HEK293 (cell line): ENCODE data around the gene GRK5.

ENCODE experiments used
- CTCF ChIA-PET: fragments of 350-600 bp; formaldehyde crosslinking; extraction: SDS; loops from one replicate; lab custom pipeline; 2021; ENCODE audit warnings: antibody characterized with exemption; lab: Yijun Ruan, JAX
- POLR2A ChIA-PET: fragments of 300-600 bp; formaldehyde crosslinking; extraction: SDS; loops from one replicate; lab custom pipeline; 2020; ENCODE audit warnings: antibody characterized with exemption, inconsistent platforms; lab: Yijun Ruan, JAX
- H3K27ac ChIP-seq: fragments of 200-500 bp; sonication (Bioruptor generic); 2 replicates; pipeline ENCODE4 v1.5.1; 2014; ENCODE audit warnings: low read depth, low read length, control low read depth, inconsistent platforms; ENCODE audit errors: extremely low read depth
- H3K36me3 ChIP-seq, 2 experiments: fragments of 200-500 bp in 1 of 2; sonication (Bioruptor generic) in 1 of 2; 1 replicate in 1 of 2; 2 replicates in 1 of 2; pipeline ENCODE4 v1.5.1; 2014 to 2017; ENCODE audit warnings: inconsistent platforms in 2 of 2, low read length in 2 of 2; ENCODE audit not compliant: control insufficient read depth in 2 of 2, insufficient read depth in 1 of 2
- H3K4me1 ChIP-seq: fragments of 200-500 bp; sonication (Bioruptor generic); 2 replicates; pipeline ENCODE4 v1.5.1; 2014; ENCODE audit warnings: mild to moderate bottlenecking, low read length, inconsistent platforms; ENCODE audit not compliant: control insufficient read depth, insufficient read depth
- H3K4me3 ChIP-seq: 2 replicates; pipeline ENCODE4 v1.5.1; 2011; ENCODE audit warnings: low read depth, mild to moderate bottlenecking, control low read depth, low read length, moderate library complexity
- H3K9me3 ChIP-seq: fragments of 200-500 bp; sonication (Bioruptor generic); 2 replicates; pipeline ENCODE4 v1.5.1; 2014; ENCODE audit warnings: low read depth, low read length, inconsistent platforms; ENCODE audit not compliant: control insufficient read depth, insufficient read depth
- CTCF ChIP-seq: fragments of 450-650 bp; formaldehyde crosslinking; IDR thresholded peaks from 2 replicates; pipeline ENCODE4 v1.5.1; 2016; ENCODE audit warnings: missing biosample characterization, missing genetic modification characterization
- GLIS2 ChIP-seq: fragments of 450-650 bp; formaldehyde crosslinking; IDR thresholded peaks from 2 replicates; pipeline ENCODE4 v1.5.1; 2016; ENCODE audit warnings: missing biosample characterization, missing genetic modification characterization
- YY2 ChIP-seq: fragments of 450-650 bp; formaldehyde crosslinking; IDR thresholded peaks from 2 replicates; pipeline ENCODE4 v1.5.1; 2016; ENCODE audit warnings: missing biosample characterization, missing genetic modification characterization
- ZBTB21 ChIP-seq: fragments of 450-650 bp; formaldehyde crosslinking; IDR thresholded peaks from 2 replicates; pipeline ENCODE4 v1.5.1; 2017; ENCODE audit warnings: missing biosample characterization, missing genetic modification characterization
- ZNF138 ChIP-seq: fragments of 450-650 bp; formaldehyde crosslinking; IDR thresholded peaks from 2 replicates; pipeline ENCODE4 v1.5.1; 2016; ENCODE audit warnings: missing biosample characterization, missing genetic modification characterization, borderline replicate concordance
- ZNF155 ChIP-seq: fragments of 450-650 bp; formaldehyde crosslinking; IDR thresholded peaks from 2 replicates; pipeline ENCODE4 v1.5.1; 2016; ENCODE audit warnings: missing biosample characterization, missing genetic modification characterization
- ZNF174 ChIP-seq: fragments of 450-650 bp; formaldehyde crosslinking; IDR thresholded peaks from 2 replicates; pipeline ENCODE4 v1.5.0; 2017; ENCODE audit warnings: missing biosample characterization, mild to moderate bottlenecking, missing genetic modification characterization
- ZNF184 ChIP-seq: fragments of 450-650 bp; IDR thresholded peaks from 2 replicates; pipeline ENCODE4 v1.5.1; 2018; ENCODE audit warnings: missing biosample characterization, mild to moderate bottlenecking, missing genetic modification characterization
- ZNF274 ChIP-seq, 2 experiments: fragments of 200-500 bp in 1 of 2; fragments of 450-650 bp in 1 of 2; sonication (Bioruptor generic) in 1 of 2; formaldehyde crosslinking in 1 of 2; IDR thresholded peaks; 2 replicates each; pipeline versions ENCODE4 v1.5.1 to v1.6.1; 2014 to 2016; ENCODE audit warnings: borderline replicate concordance in 1 of 2, inconsistent platforms in 1 of 2, low read length in 1 of 2, missing biosample characterization in 1 of 2, missing genetic modification characterization in 1 of 2
- ZNF354C ChIP-seq: fragments of 450-650 bp; formaldehyde crosslinking; IDR thresholded peaks from 2 replicates; pipeline ENCODE4 v1.5.1; 2016; ENCODE audit warnings: missing biosample characterization, missing genetic modification characterization, low read depth, borderline replicate concordance
- ZNF362 ChIP-seq: fragments of 450-650 bp; formaldehyde crosslinking; IDR thresholded peaks from 2 replicates; pipeline ENCODE4 v1.5.1; 2016; ENCODE audit warnings: missing biosample characterization, missing genetic modification characterization
- ZNF473 ChIP-seq: fragments of 450-650 bp; formaldehyde crosslinking; IDR thresholded peaks from 2 replicates; pipeline ENCODE4 v1.5.1; 2017; ENCODE audit warnings: missing biosample characterization, missing genetic modification characterization
- ZNF548 ChIP-seq: fragments of 450-650 bp; formaldehyde crosslinking; IDR thresholded peaks from 2 replicates; pipeline ENCODE4 v1.5.1; 2016; ENCODE audit warnings: missing biosample characterization, missing genetic modification characterization
- ZNF558 ChIP-seq: fragments of 450-650 bp; formaldehyde crosslinking; IDR thresholded peaks from 2 replicates; pipeline ENCODE4 v1.5.1; 2016; ENCODE audit warnings: missing biosample characterization, missing genetic modification characterization
- ZNF561 ChIP-seq: fragments of 450-650 bp; IDR thresholded peaks from 2 replicates; pipeline ENCODE4 v1.5.1; 2018; ENCODE audit warnings: missing biosample characterization, missing genetic modification characterization, borderline replicate concordance
- ZNF677 ChIP-seq: fragments of 450-650 bp; IDR thresholded peaks from 2 replicates; pipeline ENCODE4 v1.5.0; 2018; ENCODE audit warnings: missing biosample characterization, mild to moderate bottlenecking, missing genetic modification characterization, moderate library complexity
- ZNF692 ChIP-seq: fragments of 450-650 bp; formaldehyde crosslinking; IDR thresholded peaks from 2 replicates; pipeline ENCODE4 v1.5.1; 2016; ENCODE audit warnings: missing biosample characterization, missing genetic modification characterization
- ZNF707 ChIP-seq: fragments of 450-650 bp; formaldehyde crosslinking; IDR thresholded peaks from 2 replicates; pipeline ENCODE4 v1.5.1; 2016; ENCODE audit warnings: missing biosample characterization, missing genetic modification characterization
- TF ChIP-seq, protein P1 (sequence below): fragments of 450-650 bp; formaldehyde crosslinking; IDR thresholded peaks from 2 replicates; pipeline ENCODE4 v1.5.1; 2016; ENCODE audit warnings: missing biosample characterization, missing genetic modification characterization

The GRK5 gene

GRCh38 chr10:119199231-119199992 lies 8.0 kb upstream of the GRK5 start (continued):
- no peak for TF ChIP-seq ZNF138
- no peak for TF ChIP-seq ZNF473 (tag by site-specific recombination)
- peak; percentile 87 for TF ChIP-seq CTCF

- ChIA-PET POLR2A (no interaction called here), CTCF (interaction anchor here (0.8 to 3.8 kb wide), 5 partner anchors 12 to 438 kb away, joined by 3 to 64 read pairs (median 5); no protein-coding TSS in a partner anchor)
- no peaks in the 10 kb centered on the region for H3K4me1 ChIP-seq
- no peaks in the 10 kb centered on the region for H3K36me3 ChIP-seq
- H3K9me3 ChIP-seq, result no peaks in the 10 kb centered on the region
- no peak overlapping the region for H3K4me3 ChIP-seq
- no peak overlapping the region for H3K27ac ChIP-seq
- TF ChIP-seq, protein P1, sequence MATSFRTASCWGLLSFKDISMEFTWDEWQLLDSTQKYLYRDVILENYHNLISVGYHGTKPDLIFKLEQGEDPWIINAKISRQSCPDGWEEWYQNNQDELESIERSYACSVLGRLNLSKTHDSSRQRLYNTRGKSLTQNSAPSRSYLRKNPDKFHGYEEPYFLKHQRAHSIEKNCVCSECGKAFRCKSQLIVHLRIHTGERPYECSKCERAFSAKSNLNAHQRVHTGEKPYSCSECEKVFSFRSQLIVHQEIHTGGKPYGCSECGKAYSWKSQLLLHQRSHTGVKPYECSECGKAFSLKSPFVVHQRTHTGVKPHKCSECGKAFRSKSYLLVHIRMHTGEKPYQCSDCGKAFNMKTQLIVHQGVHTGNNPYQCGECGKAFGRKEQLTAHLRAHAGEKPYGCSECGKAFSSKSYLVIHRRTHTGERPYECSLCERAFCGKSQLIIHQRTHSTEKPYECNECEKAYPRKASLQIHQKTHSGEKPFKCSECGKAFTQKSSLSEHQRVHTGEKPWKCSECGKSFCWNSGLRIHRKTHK (tag by site-specific recombination), result no peak
- TF ChIP-seq ZNF692 (tag by site-specific recombination), result no peak
- no peak for TF ChIP-seq ZNF174 (tag by site-specific recombination)
- TF ChIP-seq ZNF707 (tag by site-specific recombination), result no peak
- no peak for TF ChIP-seq YY2
- no peak for TF ChIP-seq ZNF155 (tag by site-specific recombination)
- no peak for TF ChIP-seq ZNF677 (tag by site-specific recombination)
- no peak for TF ChIP-seq ZNF548
- TF ChIP-seq ZNF354C (tag by site-specific recombination), result no peak
- no peak for TF ChIP-seq ZNF561
- no peak for TF ChIP-seq ZNF558 (tag by site-specific recombination)
- no peak for TF ChIP-seq ZNF184 (tag by site-specific recombination)
- TF ChIP-seq GLIS2 (tag by site-specific recombination), result no peak
- TF ChIP-seq ZNF274 (IDR thresholded peaks at IDR 0.05; ENCODE audit: low read length), result no peak
- no peak for TF ChIP-seq ZNF274 (tag by site-specific recombination; IDR thresholded peaks at IDR 0.05; ENCODE audit: borderline replicate concordance)
- no peak for TF ChIP-seq ZBTB21 (tag by site-specific recombination)
- TF ChIP-seq ZNF362 (tag by site-specific recombination), result no peak
- TF ChIP-seq, all 188 proteins: peak for 0
These were observed 6.1 kb upstream of the GRK5 start for GRCh38 chr10:119201233-119201632.
